ENCODE measurements around the gene CDC42BPA. TPM values are rescaled to one million over a fixed set of nuclear protein-coding genes. Genes with fewer than 3 reads are reported as not detected.

The CDC42BPA gene
- polyA plus RNA-seq, 3 donors = 0.20 to 0.45 (median 0.39) TPM

- peaks cover 0 to 3% (median 0%) of the 10 kb centered on the region in 7 donors for H3K9me3 Mint-ChIP-seq
- no peak overlapping the region for H3K27ac ChIP-seq (ENCODE audit: low read depth in 1 of 2, low read length in 2 of 2)
- H3K4me3 Mint-ChIP-seq = no peak overlapping the region
- no peak overlapping the region for H3K4me3 ChIP-seq (replicated peaks in 1 of 3; ENCODE audit: low read depth in 2 of 3, low read length in 3 of 3)
- H3K9ac ChIP-seq (ENCODE audit: insufficient read depth, low read length, poor library complexity, severe bottlenecking) = no peak overlapping the region
- no peaks in the 10 kb centered on the region for H4K20me1 ChIP-seq (ENCODE audit: insufficient read depth, low read length)
- no peak for DNase-seq
- H3K27ac Mint-ChIP-seq = no peak overlapping the region
- intact Hi-C loops (cut with micrococcal nuclease) = no loop called here
- no peak overlapping the region for H2AFZ ChIP-seq (ENCODE audit: insufficient read depth, low read depth, low read length, poor library complexity, severe bottlenecking)
- no peak for TF ChIP-seq CTCF (IDR thresholded peaks at IDR 0.05)
- H3K4me1 ChIP-seq (ENCODE audit: control insufficient read depth in 1 of 2, insufficient read depth in 2 of 2, low read length in 2 of 2) = no peaks in the 10 kb centered on the region
- peaks cover 0 to 2% (median 0%) of the 10 kb centered on the region in 3 donors for H3K27me3 Mint-ChIP-seq (ENCODE audit: low read depth in 3 of 3)
- no peaks in the 10 kb centered on the region for H3K4me1 Mint-ChIP-seq
- no peaks in the 10 kb centered on the region for H3K9me3 ChIP-seq (replicated peaks in 1 of 2; ENCODE audit: control insufficient read depth in 1 of 2, insufficient read depth in 1 of 2, low read length in 2 of 2)
- no peaks in the 10 kb centered on the region for H3K36me3 Mint-ChIP-seq
- H3K27me3 ChIP-seq (ENCODE audit: control insufficient read depth in 2 of 2, insufficient read depth in 2 of 2, low read length in 2 of 2) = no peaks in the 10 kb centered on the region
- H3K4me2 ChIP-seq (replicated peaks; ENCODE audit: extremely low read depth, low read length, poor library complexity, severe bottlenecking) = no peak overlapping the region
- no peaks in the 10 kb centered on the region for H3K36me3 ChIP-seq (replicated peaks in 1 of 2; ENCODE audit: control insufficient read depth in 1 of 2, insufficient read depth in 2 of 2, low read length in 2 of 2)
- H3K79me2 ChIP-seq (ENCODE audit: insufficient read depth, low read length) = no peaks in the 10 kb centered on the region
These were observed 269.0 kb downstream of the CDC42BPA start for GRCh38 chr1:227049253-227049652.

GRCh38 chr1:227043755-227044154 is 274.5 kb downstream of the CDC42BPA start:
- no peaks in the 10 kb centered on the region for H3K36me3 ChIP-seq (replicated peaks in 1 of 2; ENCODE audit: control insufficient read depth in 1 of 2, insufficient read depth in 2 of 2, low read length in 2 of 2)
- no peaks in the 10 kb centered on the region for H3K4me1 ChIP-seq (ENCODE audit: control insufficient read depth in 1 of 2, insufficient read depth in 2 of 2, low read length in 2 of 2)
- H4K20me1 ChIP-seq (ENCODE audit: insufficient read depth, low read length) = no peaks in the 10 kb centered on the region
- Mint-ChIP-seq H3K27me3 (ENCODE audit: low read depth in 3 of 3) (no peaks in the 10 kb centered on the region), H3K9me3 (peaks cover 0 to 5% (median 0%) of the 10 kb centered on the region in 7 donors), H3K27ac (no peak overlapping the region), H3K36me3 (no peaks in the 10 kb centered on the region), H3K4me1 (no peaks in the 10 kb centered on the region), H3K4me3 (no peak overlapping the region)
- intact Hi-C loops (cut with micrococcal nuclease) = no loop called here
- no CpG with 5 or more reads among the region's 5 CpGs for WGBS (ENCODE audit: insufficient coverage)
- peak in 1 of 3 donors; percentile 12 for DNase-seq
- H3K4me3 ChIP-seq (replicated peaks in 1 of 3; ENCODE audit: low read depth in 2 of 3, low read length in 3 of 3) = no peak overlapping the region
- no peaks in the 10 kb centered on the region for H3K79me2 ChIP-seq (ENCODE audit: insufficient read depth, low read length)
- no peak for TF ChIP-seq CTCF (IDR thresholded peaks at IDR 0.05)
- no peak overlapping the region for H3K9ac ChIP-seq (ENCODE audit: insufficient read depth, low read length, poor library complexity, severe bottlenecking)
- H2AFZ ChIP-seq (ENCODE audit: insufficient read depth, low read depth, low read length, poor library complexity, severe bottlenecking) = no peak overlapping the region
- no peaks in the 10 kb centered on the region for H3K9me3 ChIP-seq (replicated peaks in 1 of 2; ENCODE audit: control insufficient read depth in 1 of 2, insufficient read depth in 1 of 2, low read length in 2 of 2)
- no peak overlapping the region for H3K4me2 ChIP-seq (replicated peaks; ENCODE audit: extremely low read depth, low read length, poor library complexity, severe bottlenecking)
- no peak overlapping the region for H3K27ac ChIP-seq (ENCODE audit: low read depth in 1 of 2, low read length in 2 of 2)
- no peaks in the 10 kb centered on the region for H3K27me3 ChIP-seq (ENCODE audit: control insufficient read depth in 2 of 2, insufficient read depth in 2 of 2, low read length in 2 of 2)
